GM12878 (cell line): ENCODE measurements around the gene CAPZB. TPM values are rescaled to one million over a fixed set of nuclear protein-coding genes. Genes with fewer than 3 reads are reported as not detected.

Experiments
- ATAC-seq: fragments of 200-7000 bp; cut with Tn5 transposase; 3 replicates; pipeline ENCODE4 v1.9.1; 2020; ENCODE audit warnings: mild to moderate bottlenecking, moderate library complexity
- BruUV-seq: library from RNA; stranded (reverse); fragments of 400-500 nt; replicated peaks from 2 replicates; lab custom pipeline; 2021; lab: Mats Ljungman, UMichigan
- CTCF ChIA-PET: fragments of 300-600 bp; sonication (Branson Sonifier 250); formaldehyde crosslinking; extraction: SDS; loops from one replicate; lab custom pipeline; 2021; ENCODE audit warnings: inconsistent platforms; lab: Yijun Ruan, JAX
- POLR2A ChIA-PET: fragments of 350-600 bp; formaldehyde crosslinking; extraction: SDS; loops from one replicate; lab custom pipeline; 2021; ENCODE audit warnings: inconsistent platforms; lab: Charles Lee
- RAD21 ChIA-PET: fragments of 300-600 bp; sonication (Branson Sonifier 250); formaldehyde crosslinking; loops from one replicate; lab custom pipeline; 2023; ENCODE audit warnings: antibody characterized with exemption; ENCODE audit not compliant: unreplicated experiment; lab: Charles Lee
- SMC1A ChIA-PET: fragments of 300-600 bp; sonication (Branson Sonifier 250); formaldehyde crosslinking; loops from one replicate; lab custom pipeline; 2023; ENCODE audit not compliant: unreplicated experiment, uncharacterized antibody; lab: Charles Lee
- DNase-seq: peaks from one replicate; pipeline ENCODE4 v3.0.0-alpha.2; 2011; ENCODE audit warnings: low read depth, low spot score
- FAIRE-seq: peaks from 3 replicates; lab custom pipeline; 2011; peaks lifted over from hg19 to GRCh38; lab: Jason Lieb, UNC
- H2AFZ ChIP-seq: 2 replicates; pipeline ENCODE4 v1.6.0; 2011; ENCODE audit warnings: low read depth, low read length, control low read depth; ENCODE audit not compliant: control insufficient read depth
- H3K27ac ChIP-seq: 2 replicates; pipeline ENCODE4 v1.5.1; 2011; ENCODE audit warnings: control low read depth; ENCODE audit not compliant: control insufficient read depth, insufficient read depth
- H3K27me3 ChIP-seq, 2 experiments: replicated peaks in 1 of 2; 2 replicates each; pipeline versions ENCODE4 v1.6.0 to v1.6.1; 2011; ENCODE audit warnings: low read length in 1 of 2; ENCODE audit not compliant: control insufficient read depth in 2 of 2, insufficient read depth in 2 of 2
- H3K36me3 ChIP-seq, 2 experiments: 2 replicates each; pipeline ENCODE4 v1.5.1; 2011; ENCODE audit warnings: low read length in 1 of 2; ENCODE audit not compliant: control insufficient read depth in 2 of 2, insufficient read depth in 2 of 2
- H3K4me1 ChIP-seq: 2 replicates; pipeline ENCODE4 v1.6.1; 2011; ENCODE audit warnings: mild to moderate bottlenecking, low read length, moderate library complexity, mixed read lengths; ENCODE audit not compliant: control insufficient read depth, insufficient read depth
- H3K4me2 ChIP-seq: 2 replicates; pipeline ENCODE4 v1.6.0; 2011; ENCODE audit warnings: control low read depth; ENCODE audit not compliant: control insufficient read depth, insufficient read depth
- H3K4me3 ChIP-seq: fragments of 200-600 bp; sonication (generic); 2 replicates; pipeline ENCODE4 v1.5.1; 2016
- H3K79me2 ChIP-seq: 2 replicates; pipeline ENCODE4 v1.6.0; 2011; ENCODE audit warnings: low read length; ENCODE audit not compliant: control insufficient read depth, insufficient read depth
- H3K9ac ChIP-seq: 2 replicates; pipeline ENCODE4 v1.8.0; 2011; ENCODE audit warnings: low read length, control low read depth, mixed read lengths; ENCODE audit not compliant: control insufficient read depth, insufficient read depth
- H3K9me3 ChIP-seq: replicated peaks from 3 replicates; pipeline ENCODE4 v1.5.1; 2011; ENCODE audit warnings: mild to moderate bottlenecking, low read length; ENCODE audit not compliant: control insufficient read depth, insufficient read depth
- H4K20me1 ChIP-seq: 2 replicates; pipeline ENCODE4 v1.6.0; 2011; ENCODE audit not compliant: control insufficient read depth, insufficient read depth
- CHD1 ChIP-seq: IDR thresholded peaks from 2 replicates; pipeline ENCODE4 v1.6.1; 2012; ENCODE audit warnings: low read depth, low read length, improper control_type of control experiment
- MEF2A ChIP-seq: IDR thresholded peaks from 2 replicates; pipeline ENCODE4 v1.6.1; 2011; ENCODE audit warnings: low read depth, mild to moderate bottlenecking, low read length, moderate library complexity; ENCODE audit not compliant: insufficient read depth
- ZNF384 ChIP-seq: IDR thresholded peaks from 2 replicates; pipeline ENCODE4 v1.6.1; 2012; ENCODE audit warnings: low read depth, mild to moderate bottlenecking, low read length, improper control_type of control experiment, borderline replicate concordance
- WGBS: methylation state at CpG from one replicate; pipeline ENCODE4 v1.1.6; 2016; ENCODE audit warnings: low lambda C conversion rate; ENCODE audit not compliant: insufficient replicate concordance, insufficient coverage; ENCODE audit errors: missing lambda C conversion rate; 5-methylcytosine and 5-hydroxymethylcytosine counted together
- in situ Hi-C: fragments of 300-500 bp; cut with MboI; formaldehyde crosslinking; loops from 9 replicates; pipeline ENCODE4 v1.14.3; 2018; ENCODE audit warnings: mixed read lengths
- intact Hi-C: fragments of 100-400 bp; cut with micrococcal nuclease; formaldehyde crosslinking; loops from one replicate; pipeline ENCODE4 v1.14.2; 2022; ENCODE audit not compliant: unreplicated experiment
- polyA plus RNA-seq, 11 experiments: library from polyadenylated mRNA; depleted of rRNA in 4 of 11; unstranded in 6 of 11; stranded (reverse) in 5 of 11; fragments of >200 nt; fragmentation: Nextera tagmentation in 4 of 11; fragmentation: Illumina TruSeq in 1 of 11; extraction: Ambion mirVana in 4 of 11; extraction: Trizol in 1 of 11; gene quantifications; 1 replicate in 1 of 11; 2 replicates in 10 of 11; pipeline versions ENCODE4 v1.2.1 to v1.2.3, GENCODE V29; 2011 to 2016; ENCODE audit warnings: inconsistent platforms in 2 of 11, missing spikeins in 2 of 11, low read depth in 1 of 11
- total RNA-seq, 4 experiments: library from RNA; depleted of rRNA in 3 of 4; stranded (reverse); fragments of >200 nt in 3 of 4; fragmentation: Illumina TruSeq in 1 of 4; extraction: Trizol in 1 of 4; gene quantifications; 2 replicates each; pipeline versions ENCODE4 v1.2.1 to v1.2.3, GENCODE V29; 2013 to 2021
- TF ChIP-seq, protein P1 (sequence below): fragments of 150-350 bp; IDR thresholded peaks from 2 replicates; pipeline ENCODE4 v1.6.1; 2016; ENCODE audit warnings: low read depth, low read length
- TF ChIP-seq, protein P2 (sequence below): fragments of 450-650 bp; IDR thresholded peaks from 2 replicates; pipeline ENCODE4 v1.6.1; 2016; ENCODE audit warnings: mild to moderate bottlenecking

CAPZB gene
- total and polyA plus RNA-seq, 10 of the 15 experiments (the other 5 are each of a cell fraction or from before 2014, with no cell fraction given) = 104 to 454 (median 213) TPM

DNA sequence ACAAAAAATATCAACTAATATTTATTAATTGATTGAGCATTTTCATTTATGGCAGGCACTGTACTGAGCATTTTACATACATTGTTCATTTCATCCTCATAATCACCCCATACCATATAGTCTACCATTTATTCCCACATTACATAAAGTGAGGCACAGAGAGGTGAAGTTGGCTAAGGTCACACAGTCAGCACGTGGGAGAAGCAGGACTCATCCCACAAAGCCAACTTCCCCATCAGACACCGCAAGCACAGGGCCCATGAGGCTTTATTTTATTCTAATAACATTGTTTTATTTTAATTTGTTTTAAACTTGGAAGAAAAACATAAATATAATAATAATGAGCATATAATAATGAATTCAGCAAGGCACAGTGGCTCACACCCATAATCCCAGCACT is 43.1 kb upstream of the CAPZB start:
- Histone ChIP-seq H3K9me3 (no peaks in the 10 kb centered on the region), H3K9ac (no peak overlapping the region), H3K4me2 (no peak overlapping the region), H4K20me1 (no peaks in the 10 kb centered on the region), H3K4me1 (no peaks in the 10 kb centered on the region), H3K4me3 (no peak overlapping the region), H3K36me3 (no peaks in the 10 kb centered on the region), H2AFZ (no peak overlapping the region), H3K27me3 (no peaks in the 10 kb centered on the region)
- intact Hi-C loops (no loop called here), in situ Hi-C loops (no loop called here)
- no TSS peak for BruUV-seq
- CTCF ChIA-PET = no interaction called here
- DNase-seq = no peak
- WGBS = 22% methylated on average over 2 of the region's 2 CpGs
- SMC1A ChIA-PET = no interaction called here
- no peak for TF ChIP-seq CHD1
- TF ChIP-seq, all 136 proteins: peak for 0
- ATAC-seq = no peak
- Histone ChIP-seq H3K27ac (no peak overlapping the region), H3K79me2 (no peaks in the 10 kb centered on the region)
- ChIA-PET POLR2A (no interaction called here), RAD21 (no interaction called here)
- no peak for FAIRE-seq

DNA sequence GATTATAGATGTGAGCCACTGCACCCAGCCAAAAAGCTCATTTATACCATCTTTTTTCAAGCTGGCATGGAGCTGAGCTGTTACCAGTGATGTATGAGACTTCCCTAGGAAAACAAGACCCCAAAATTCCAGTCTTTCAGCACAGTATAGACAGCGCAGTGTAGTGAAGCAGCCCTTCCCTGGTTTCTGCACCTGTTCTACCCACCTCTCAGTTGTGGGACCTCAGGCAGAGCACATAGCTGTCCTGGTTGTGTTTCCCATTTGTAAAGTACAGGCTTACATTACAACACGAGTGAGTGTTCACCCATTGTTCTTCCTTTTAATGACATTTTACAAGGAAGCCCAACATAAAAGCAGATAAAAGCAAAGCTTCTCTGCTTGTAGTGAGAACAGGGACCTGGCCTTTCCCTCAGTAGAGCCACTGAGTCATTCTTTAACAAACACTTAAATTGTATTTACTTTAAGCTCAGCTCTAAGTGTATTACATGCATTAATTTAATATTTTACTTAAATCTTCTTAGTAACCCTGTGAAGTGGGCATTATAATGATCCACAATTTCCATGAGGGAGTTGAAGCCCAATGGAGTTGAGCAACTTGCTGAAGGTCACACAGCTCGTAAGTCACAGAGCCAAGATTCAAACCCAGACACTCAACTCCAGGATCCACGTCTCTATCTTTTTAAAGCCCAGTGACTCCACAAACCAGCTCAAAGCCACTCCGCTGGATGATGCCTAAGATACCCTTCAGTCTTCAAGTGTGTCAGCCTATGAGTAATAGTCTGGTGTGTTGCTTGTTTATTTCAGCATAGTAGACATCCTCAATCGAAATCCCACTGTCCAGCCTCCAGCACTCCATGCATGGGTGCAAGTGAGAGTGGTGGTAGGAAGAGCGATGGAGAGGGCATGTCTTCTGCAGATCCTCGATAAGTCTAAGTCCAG is 40.5 kb upstream of the CAPZB start:
- no peak for FAIRE-seq
- no peak for ATAC-seq
- TF ChIP-seq MEF2A = no peak
- TF ChIP-seq, protein P1, sequence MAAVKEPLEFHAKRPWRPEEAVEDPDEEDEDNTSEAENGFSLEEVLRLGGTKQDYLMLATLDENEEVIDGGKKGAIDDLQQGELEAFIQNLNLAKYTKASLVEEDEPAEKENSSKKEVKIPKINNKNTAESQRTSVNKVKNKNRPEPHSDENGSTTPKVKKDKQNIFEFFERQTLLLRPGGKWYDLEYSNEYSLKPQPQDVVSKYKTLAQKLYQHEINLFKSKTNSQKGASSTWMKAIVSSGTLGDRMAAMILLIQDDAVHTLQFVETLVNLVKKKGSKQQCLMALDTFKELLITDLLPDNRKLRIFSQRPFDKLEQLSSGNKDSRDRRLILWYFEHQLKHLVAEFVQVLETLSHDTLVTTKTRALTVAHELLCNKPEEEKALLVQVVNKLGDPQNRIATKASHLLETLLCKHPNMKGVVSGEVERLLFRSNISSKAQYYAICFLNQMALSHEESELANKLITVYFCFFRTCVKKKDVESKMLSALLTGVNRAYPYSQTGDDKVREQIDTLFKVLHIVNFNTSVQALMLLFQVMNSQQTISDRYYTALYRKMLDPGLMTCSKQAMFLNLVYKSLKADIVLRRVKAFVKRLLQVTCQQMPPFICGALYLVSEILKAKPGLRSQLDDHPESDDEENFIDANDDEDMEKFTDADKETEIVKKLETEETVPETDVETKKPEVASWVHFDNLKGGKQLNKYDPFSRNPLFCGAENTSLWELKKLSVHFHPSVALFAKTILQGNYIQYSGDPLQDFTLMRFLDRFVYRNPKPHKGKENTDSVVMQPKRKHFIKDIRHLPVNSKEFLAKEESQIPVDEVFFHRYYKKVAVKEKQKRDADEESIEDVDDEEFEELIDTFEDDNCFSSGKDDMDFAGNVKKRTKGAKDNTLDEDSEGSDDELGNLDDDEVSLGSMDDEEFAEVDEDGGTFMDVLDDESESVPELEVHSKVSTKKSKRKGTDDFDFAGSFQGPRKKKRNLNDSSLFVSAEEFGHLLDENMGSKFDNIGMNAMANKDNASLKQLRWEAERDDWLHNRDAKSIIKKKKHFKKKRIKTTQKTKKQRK = no peak
- TF ChIP-seq ZNF384 = no peak
- TF ChIP-seq, protein P2, sequence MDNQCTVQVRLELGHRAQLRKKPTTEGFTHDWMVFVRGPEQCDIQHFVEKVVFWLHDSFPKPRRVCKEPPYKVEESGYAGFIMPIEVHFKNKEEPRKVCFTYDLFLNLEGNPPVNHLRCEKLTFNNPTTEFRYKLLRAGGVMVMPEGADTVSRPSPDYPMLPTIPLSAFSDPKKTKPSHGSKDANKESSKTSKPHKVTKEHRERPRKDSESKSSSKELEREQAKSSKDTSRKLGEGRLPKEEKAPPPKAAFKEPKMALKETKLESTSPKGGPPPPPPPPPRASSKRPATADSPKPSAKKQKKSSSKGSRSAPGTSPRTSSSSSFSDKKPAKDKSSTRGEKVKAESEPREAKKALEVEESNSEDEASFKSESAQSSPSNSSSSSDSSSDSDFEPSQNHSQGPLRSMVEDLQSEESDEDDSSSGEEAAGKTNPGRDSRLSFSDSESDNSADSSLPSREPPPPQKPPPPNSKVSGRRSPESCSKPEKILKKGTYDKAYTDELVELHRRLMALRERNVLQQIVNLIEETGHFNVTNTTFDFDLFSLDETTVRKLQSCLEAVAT = no peak

More for the DNA sequence above, 40.5 kb upstream of the CAPZB start:
- H4K20me1 ChIP-seq = no peaks in the 10 kb centered on the region
- intact Hi-C loops = no loop called here
- ChIA-PET SMC1A (interaction anchor here (1.0 kb wide), 1 partner anchor 11 kb away, joined by 3 read pairs; no protein-coding TSS in a partner anchor), POLR2A (interaction anchor here (0.7 kb wide), 1 partner anchor 9 kb away, joined by 3 read pairs; no protein-coding TSS in a partner anchor), CTCF (interaction anchor here (0.9 kb wide), 1 partner anchor 135 kb away, joined by 3 read pairs; no protein-coding TSS in a partner anchor), RAD21 (no interaction called here)
- H3K4me2 ChIP-seq = no peak overlapping the region
- no peak overlapping the region for H3K27ac ChIP-seq
- BruUV-seq = no TSS peak
- H3K4me3 ChIP-seq = no peak overlapping the region
- no peaks in the 10 kb centered on the region for H3K4me1 ChIP-seq
- H3K27me3 ChIP-seq = no peaks in the 10 kb centered on the region
- no peaks in the 10 kb centered on the region for H3K9me3 ChIP-seq
- no peaks in the 10 kb centered on the region for H3K36me3 ChIP-seq
- DNase-seq = no peak
- in situ Hi-C loops = no loop called here
- H3K79me2 ChIP-seq = no peaks in the 10 kb centered on the region
- H3K9ac ChIP-seq = no peak overlapping the region
- H2AFZ ChIP-seq = no peak overlapping the region
- 67% methylated on average over 8 of the region's 8 CpGs for WGBS
